GM19372 (cell line): ENCODE measurements around the gene SLX9.
"Not testable (repeated sequence)": the region's sequence is repeated elsewhere in the genome, so short reads cannot be mapped to it uniquely, and the experiment has no call there.

Experiments used
- ATAC-seq: cut with Tn5 transposase; IDR thresholded peaks from one replicate; pipeline ENCODE4 v1.9.1; 2021; ENCODE audit warnings: mild to moderate bottlenecking, low read depth, moderate library complexity; ENCODE audit not compliant: unreplicated experiment

SLX9 gene

GRCh38 chr21:44971672-44971995 is 31.8 kb downstream of the SLX9 start:
- no peak for ATAC-seq

DNA sequence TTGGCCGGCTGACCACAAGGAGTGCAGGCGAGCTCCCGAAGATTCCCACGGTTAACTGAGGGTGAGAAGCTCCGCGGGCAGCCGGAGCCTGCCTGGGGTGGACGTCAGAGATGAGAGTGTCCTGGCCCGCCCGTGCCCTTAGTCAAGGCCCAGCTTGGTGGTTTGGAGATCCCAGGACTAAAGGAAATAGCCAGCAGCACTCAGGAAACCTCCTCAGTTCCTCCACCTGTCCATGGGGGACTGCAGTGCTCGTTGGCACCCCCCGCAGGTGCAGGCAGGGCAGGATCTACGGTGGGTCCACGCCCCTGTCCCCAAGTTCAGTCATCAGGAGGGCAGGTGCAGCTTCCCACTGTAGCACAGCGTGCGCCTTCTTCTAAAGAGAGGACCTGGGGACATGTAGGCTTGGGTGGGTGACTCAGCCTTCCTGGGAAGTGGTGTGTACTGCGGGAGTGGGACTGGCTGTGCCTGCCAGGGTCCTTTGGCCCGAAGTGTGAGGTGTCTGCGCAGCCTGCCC is 32.5 kb downstream of the SLX9 start:
- no peak for ATAC-seq

GRCh38 chr21:44972821-44973220 is 33.0 kb downstream of the SLX9 start:
- ATAC-seq = no peak

DNA sequence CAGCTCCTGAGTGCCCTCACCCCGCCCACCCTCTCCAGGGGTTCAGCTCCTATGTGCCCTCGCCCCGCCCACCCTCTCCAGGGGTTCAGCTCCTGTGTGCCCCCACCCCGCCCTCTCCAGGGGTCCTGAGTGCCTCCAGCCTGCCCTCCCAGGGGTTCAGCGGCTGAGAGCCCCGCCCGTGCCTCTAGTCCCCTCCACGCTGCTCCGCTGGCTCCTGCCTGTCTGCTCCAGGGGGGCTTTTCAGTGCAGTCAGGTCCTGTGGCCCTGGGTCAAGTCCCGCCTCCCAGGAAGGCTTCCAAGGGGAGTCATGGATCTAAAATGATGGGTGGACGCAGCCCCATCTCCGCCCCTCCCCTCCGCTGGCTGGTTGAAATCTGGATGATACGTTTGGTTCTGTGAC is 33.8 kb downstream of the SLX9 start:
- no peak for ATAC-seq

GRCh38 chr21:44974676-44975075 is 34.8 kb downstream of the SLX9 start:
- no peak for ATAC-seq

GRCh38 chr21:44975720-44976555 is 36.1 kb downstream of the SLX9 start:
- ATAC-seq = no peak

GRCh38 chr21:44976556-44977393 is 36.9 kb downstream of the SLX9 start:
- ATAC-seq = not testable (repeated sequence)

DNA sequence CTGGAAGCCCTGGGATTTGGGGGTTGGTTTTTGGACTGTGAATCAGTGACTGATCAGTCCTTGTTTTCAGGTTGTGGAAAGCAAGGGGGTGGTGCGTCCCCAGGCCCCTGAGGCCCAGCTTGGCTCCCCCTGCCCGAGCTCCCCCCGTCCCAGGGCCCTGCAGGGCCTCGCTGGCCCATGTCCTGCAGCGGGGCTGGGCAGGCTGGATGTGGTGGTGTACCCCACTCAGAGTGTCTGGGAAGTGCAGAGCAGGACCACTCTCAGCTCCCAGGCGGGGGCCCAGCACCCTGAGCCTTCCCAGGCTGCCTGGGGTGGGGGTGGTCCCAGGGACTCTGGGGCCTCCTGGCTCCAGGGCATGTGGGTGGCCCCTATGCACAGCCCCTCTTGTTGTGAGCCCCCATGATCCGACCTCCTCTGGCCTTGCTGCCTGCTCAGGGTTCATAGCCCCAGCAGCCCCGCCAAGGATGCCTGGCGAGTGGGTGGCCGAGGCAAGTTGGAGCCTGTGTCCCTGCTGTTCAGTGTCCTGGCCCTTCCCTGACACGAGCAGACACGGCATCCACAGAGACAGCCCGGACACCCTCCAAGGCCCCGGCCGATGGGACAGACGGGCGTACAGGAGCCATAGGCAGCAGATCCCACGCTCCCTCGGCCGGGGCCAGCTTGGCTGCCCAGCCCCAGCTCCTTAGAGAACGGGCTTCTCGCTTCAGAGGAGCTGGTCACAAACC is 37.9 kb downstream of the SLX9 start:
- ATAC-seq = no peak

GRCh38 chr21:44979687-44980561 is 40.1 kb downstream of the SLX9 start:
- ATAC-seq = no peak

- ATAC-seq = no peak
Observed at GRCh38 chr21:44980562-44981489, 41.0 kb downstream of the SLX9 start.

DNA sequence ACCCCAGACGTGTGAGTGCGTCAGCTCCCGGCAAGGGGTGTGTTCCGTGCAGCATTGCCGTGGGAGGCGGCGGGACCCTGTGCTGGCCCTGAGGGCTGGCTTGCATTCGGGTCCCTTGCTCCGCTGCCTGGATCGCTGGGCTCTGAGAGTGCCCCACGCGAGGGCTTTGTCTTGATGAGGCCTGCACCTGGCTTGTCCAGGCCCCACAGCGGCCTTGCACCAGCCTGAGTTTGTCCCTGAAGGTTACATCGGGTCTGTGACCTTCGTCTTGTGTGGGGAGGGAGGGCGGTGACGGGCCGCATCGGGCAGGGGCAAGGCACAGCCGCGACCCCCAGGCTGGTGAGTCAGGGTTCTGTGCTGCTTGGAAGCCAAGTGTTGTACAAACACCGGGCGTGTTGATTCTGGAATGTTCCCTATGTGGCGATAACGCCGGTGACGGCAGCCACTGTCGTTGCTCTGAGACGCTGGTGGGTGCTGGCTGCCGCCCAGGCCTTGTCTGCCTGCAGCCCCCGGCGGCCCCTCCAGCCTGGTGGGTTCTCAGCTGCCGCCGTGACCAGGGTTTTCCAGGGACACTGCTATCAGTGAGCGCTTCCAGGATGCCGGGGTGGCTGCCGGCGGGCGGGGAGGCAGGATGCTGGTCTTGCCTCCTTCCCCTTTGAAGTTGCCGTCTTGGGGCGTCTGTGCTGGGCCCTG is 42.9 kb downstream of the SLX9 start:
- ATAC-seq = no peak

DNA sequence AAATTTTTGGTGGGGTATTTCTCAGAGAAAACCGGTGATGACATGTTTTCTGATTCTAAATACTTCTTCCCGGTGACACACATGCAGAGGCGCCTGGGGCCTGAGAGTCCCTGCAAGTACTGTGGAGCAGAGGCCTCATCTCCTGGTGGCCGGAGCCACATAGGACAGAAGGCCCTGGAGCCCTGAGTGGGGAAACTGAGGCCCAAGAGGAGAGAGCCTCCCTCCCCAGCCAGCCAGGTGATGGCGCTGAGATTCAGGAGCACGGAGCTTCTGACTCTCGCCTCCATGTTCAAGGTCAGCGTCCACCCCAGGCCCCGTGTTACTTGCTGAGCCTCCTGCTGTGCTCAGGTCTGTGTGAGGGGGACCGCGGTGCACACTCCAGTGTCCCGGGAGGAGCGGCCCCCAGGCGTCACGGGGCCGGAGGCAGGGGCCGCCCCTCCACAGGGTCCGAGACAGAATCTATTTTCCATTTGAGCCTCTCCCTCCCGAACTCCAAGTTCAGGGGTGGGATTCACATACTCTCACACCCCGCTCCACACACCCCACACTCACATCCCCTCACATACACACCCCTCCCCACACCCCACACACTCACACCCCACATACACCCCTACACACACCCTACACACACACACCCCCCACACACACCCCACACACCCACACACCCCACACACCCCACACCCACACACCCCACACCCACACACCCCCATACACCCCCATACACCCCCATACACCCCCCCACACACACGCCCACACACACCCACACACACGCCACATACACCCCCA is 43.8 kb downstream of the SLX9 start:
- no peak for ATAC-seq

- ATAC-seq = no peak
Observed at GRCh38 chr21:44984428-44984791, 44.6 kb downstream of the SLX9 start.

- ATAC-seq = no peak
Observed at GRCh38 chr21:44984792-44985440, 45.1 kb downstream of the SLX9 start.

DNA sequence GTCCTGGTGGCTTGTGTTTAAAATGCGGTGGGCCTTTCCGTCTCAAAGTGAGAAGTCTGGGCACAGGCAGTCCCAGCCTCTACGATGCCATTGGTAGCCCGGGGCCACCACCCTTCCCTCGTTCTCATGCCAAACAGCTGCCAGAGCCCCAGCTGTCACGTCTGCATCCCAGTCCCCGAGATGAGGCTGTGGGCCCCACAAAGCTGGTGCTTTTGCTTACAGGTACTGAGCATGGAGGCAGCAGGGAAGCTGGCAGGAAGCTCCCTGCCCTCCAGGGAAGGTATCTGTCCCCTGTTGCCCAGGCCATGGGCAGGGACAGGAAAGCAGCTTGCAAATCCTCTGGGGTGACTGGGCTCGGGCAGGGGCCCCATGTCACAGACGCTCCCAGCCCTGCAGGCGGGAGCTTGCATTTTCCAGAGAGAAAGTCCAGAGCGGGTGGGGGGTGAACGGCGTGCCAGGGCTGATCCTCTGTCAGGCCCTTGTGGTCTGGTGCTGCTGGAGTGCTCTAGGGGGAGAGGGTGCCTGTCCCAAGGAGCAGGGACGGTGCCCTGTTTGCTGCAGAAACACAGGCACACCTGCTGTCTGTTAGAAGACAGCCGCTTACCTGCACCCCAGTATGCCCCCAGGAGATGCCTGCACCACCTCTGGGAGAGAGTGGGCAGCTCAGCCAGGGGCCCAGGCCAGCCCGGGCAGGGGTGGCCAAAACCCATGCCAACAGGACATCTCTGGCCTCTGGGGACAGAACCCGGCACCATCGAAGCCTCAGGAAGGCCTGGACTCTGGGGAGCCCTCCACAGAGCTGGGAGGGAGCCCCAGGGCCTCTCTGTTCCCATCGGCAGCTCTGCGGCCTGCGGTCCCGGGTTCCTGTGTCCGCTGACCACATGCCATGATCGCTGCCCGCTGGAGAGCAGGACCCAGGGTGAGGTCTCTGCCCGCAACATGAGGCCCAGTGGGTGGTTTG is 45.9 kb downstream of the SLX9 start:
- no peak for ATAC-seq
